Liver (tissue), 9 donors: ENCODE measurements around the gene TBRG4. TPM values are rescaled to one million over a fixed set of nuclear protein-coding genes. Genes with fewer than 3 reads are reported as not detected.
A peak's percentile ranks its signal among the peaks of the same experiment; 100 is the strongest.

Experiments used
- DNase-seq: peaks from one replicate; pipeline ENCODE4 v3.0.0-alpha.2; 2017; ENCODE audit warnings: low spot score
- H3K27ac ChIP-seq, 2 donors: one replicate each; pipeline ENCODE4 v1.7.0; 2013; ENCODE audit warnings: inconsistent platforms in 2 of 2, low read length in 2 of 2, control low read depth in 1 of 2, low read depth in 1 of 2, mild to moderate bottlenecking in 1 of 2
- H3K27me3 ChIP-seq, 4 donors: one replicate each; pipeline versions ENCODE4 v1.6.1 to v1.7.0; 2013; ENCODE audit warnings: low read length in 3 of 4, inconsistent platforms in 1 of 4, mild to moderate bottlenecking in 1 of 4, moderate library complexity in 1 of 4; ENCODE audit not compliant: control insufficient read depth in 4 of 4, insufficient read depth in 4 of 4
- H3K36me3 ChIP-seq, 4 donors: one replicate each; pipeline versions ENCODE4 v1.6.1 to v1.7.0; 2013; ENCODE audit warnings: low read length in 3 of 4, mild to moderate bottlenecking in 3 of 4, low read depth in 1 of 4, moderate library complexity in 1 of 4; ENCODE audit not compliant: control insufficient read depth in 4 of 4, insufficient read depth in 3 of 4
- H3K4me1 ChIP-seq, 4 donors: one replicate each; pipeline versions ENCODE4 v1.6.1 to v1.7.0; 2013; ENCODE audit warnings: low read length in 3 of 4, mild to moderate bottlenecking in 3 of 4, moderate library complexity in 1 of 4; ENCODE audit not compliant: control insufficient read depth in 4 of 4, insufficient read depth in 4 of 4
- H3K4me3 ChIP-seq, 3 donors: one replicate each; pipeline versions ENCODE4 v1.6.1 to v1.7.0; 2013; ENCODE audit warnings: low read length in 3 of 3, control low read depth in 1 of 3, low read depth in 1 of 3, mild to moderate bottlenecking in 1 of 3
- H3K9ac ChIP-seq, 2 donors: one replicate each; pipeline ENCODE4 v1.7.0; 2013; ENCODE audit warnings: low read length in 2 of 2, mild to moderate bottlenecking in 2 of 2, moderate library complexity in 2 of 2, control low read depth in 1 of 2, low read depth in 1 of 2
- H3K9me3 ChIP-seq, 4 donors: one replicate each; pipeline versions ENCODE4 v1.6.1 to v1.7.0; 2013; ENCODE audit warnings: low read length in 3 of 4; ENCODE audit not compliant: control insufficient read depth in 4 of 4
- CTCF ChIP-seq: fragments of 150-350 bp; IDR thresholded peaks from 2 replicates; pipeline ENCODE4 v1.5.1; 2017; ENCODE audit warnings: improper control_type of control experiment, low read depth, low read length; ENCODE audit not compliant: missing input control
- EGR1 ChIP-seq, 2 donors: IDR thresholded peaks; 2 replicates each; pipeline ENCODE4 v1.6.1; 2016 to 2018; ENCODE audit warnings: antibody characterized with exemption in 2 of 2, low read depth in 2 of 2
- FOXA1 ChIP-seq: IDR thresholded peaks from 2 replicates; pipeline ENCODE4 v1.6.1; 2016; ENCODE audit warnings: antibody characterized with exemption
- FOXA2 ChIP-seq: IDR thresholded peaks from 2 replicates; pipeline ENCODE4 v1.6.1; 2016; ENCODE audit warnings: antibody characterized with exemption
- GABPA ChIP-seq, 2 donors: IDR thresholded peaks in 1 of 2; conservative IDR thresholded peaks in 1 of 2; 2 replicates each; pipeline ENCODE4 v1.6.1; 2016; ENCODE audit warnings: antibody characterized with exemption in 2 of 2, mild to moderate bottlenecking in 1 of 2, moderate library complexity in 1 of 2
- HNF4A ChIP-seq, 2 donors: conservative IDR thresholded peaks; 2 replicates each; pipeline ENCODE4 v1.6.1; 2016; ENCODE audit warnings: antibody characterized with exemption in 2 of 2, mild to moderate bottlenecking in 2 of 2
- HNF4G ChIP-seq: IDR thresholded peaks from 2 replicates; pipeline ENCODE4 v1.6.1; 2016; ENCODE audit warnings: antibody characterized with exemption
- JUND ChIP-seq, 2 donors: IDR thresholded peaks; 2 replicates each; pipeline ENCODE4 v1.6.1; 2016; ENCODE audit warnings: antibody characterized with exemption in 2 of 2
- NR2F2 ChIP-seq: IDR thresholded peaks from 2 replicates; pipeline ENCODE4 v1.6.1; 2016; ENCODE audit warnings: antibody characterized with exemption
- RAD21 ChIP-seq, 2 donors: IDR thresholded peaks; 2 replicates each; pipeline ENCODE4 v1.6.1; 2016; ENCODE audit warnings: antibody characterized with exemption in 2 of 2, mild to moderate bottlenecking in 2 of 2
- REST ChIP-seq: IDR thresholded peaks from 2 replicates; pipeline ENCODE4 v1.6.1; 2016; ENCODE audit warnings: antibody characterized with exemption, mild to moderate bottlenecking
- RXRA ChIP-seq, 2 donors: IDR thresholded peaks; 2 replicates each; pipeline ENCODE4 v1.6.1; 2017 to 2018; ENCODE audit warnings: antibody characterized with exemption in 2 of 2, mild to moderate bottlenecking in 1 of 2
- TAF1 ChIP-seq: conservative IDR thresholded peaks from 2 replicates; pipeline ENCODE4 v1.6.1; 2016; ENCODE audit warnings: antibody characterized with exemption, mild to moderate bottlenecking
- YY1 ChIP-seq: IDR thresholded peaks from 2 replicates; pipeline ENCODE4 v1.6.1; 2016; ENCODE audit warnings: antibody characterized with exemption, mild to moderate bottlenecking
- ZBTB33 ChIP-seq: IDR thresholded peaks from 2 replicates; pipeline ENCODE4 v1.6.1; 2016; ENCODE audit warnings: antibody characterized with exemption
- WGBS: extraction: QIAGEN DNeasy Blood & Tissue Kit; methylation state at CpG from one replicate; pipeline ENCODE4 v1.1.7; 2013; 5-methylcytosine and 5-hydroxymethylcytosine counted together
- polyA plus RNA-seq, 2 donors: library from polyadenylated mRNA; stranded (reverse) in 1 of 2; unstranded in 1 of 2; fragments of 200-250 nt in 1 of 2; fragments of >200 nt in 1 of 2; fragmentation: Nextera tagmentation in 1 of 2; extraction: Ambion mirVana in 1 of 2; gene quantifications; one replicate each; pipeline versions ENCODE4 v1.2.1 to v1.2.3, GENCODE V29; 2013 to 2015
- total RNA-seq, 2 donors: library from RNA; depleted of rRNA; stranded (reverse); fragments of >200 nt; gene quantifications; one replicate each; pipeline ENCODE4 v1.2.3, GENCODE V29; 2014
- TF ChIP-seq, protein P1 (sequence below): IDR thresholded peaks from 2 replicates; pipeline ENCODE4 v1.6.1; 2016; ENCODE audit warnings: antibody characterized with exemption
- TF ChIP-seq, protein P2 (sequence below): IDR thresholded peaks from 2 replicates; pipeline ENCODE4 v1.6.1; 2016; ENCODE audit warnings: antibody characterized with exemption
- donor health status: healthy.
- donor health status: healthy.
- donor health status: healthy.
- donor health status: healthy.
- donor health status: healthy.

TBRG4 gene
- total and polyA plus RNA-seq, 4 donors: 30.3 to 47.6 (median 38.2) TPM

- Histone ChIP-seq H3K9ac (peak within 1 kb of the TSS in 1 of 2 donors; percentile 12), H3K36me3 (no peaks in the 10 kb centered on the region), H3K27ac (no peak within 1 kb of the TSS), H3K4me1 (no peaks in the 10 kb centered on the region), H3K4me3 (peak within 1 kb of the TSS in 1 of 3 donors; percentile 43), H3K27me3 (peaks cover 0 to 3% (median 1%) of the 10 kb centered on the region in 4 donors), H3K9me3 (no peaks in the 10 kb centered on the region)
- 16% methylated on average over 56 of the region's 56 CpGs for WGBS
- no peak for DNase-seq
- TF ChIP-seq, protein P1, sequence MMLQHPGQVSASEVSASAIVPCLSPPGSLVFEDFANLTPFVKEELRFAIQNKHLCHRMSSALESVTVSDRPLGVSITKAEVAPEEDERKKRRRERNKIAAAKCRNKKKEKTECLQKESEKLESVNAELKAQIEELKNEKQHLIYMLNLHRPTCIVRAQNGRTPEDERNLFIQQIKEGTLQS: no peak
Observed at GRCh38 chr7:45157653-45158401, 46.3 kb upstream of the TBRG4 start, which contains the start of gene RAMP3. TSS of gene RAMP3 (plus strand) at chr7:45157791. CDS start at chr7:45157829, 38 bp downstream.

- Histone ChIP-seq H3K27me3 (peaks cover 0 to 3% (median 1%) of the 10 kb centered on the region in 4 donors), H3K4me3 (peak overlapping the region in 1 of 3 donors; percentile 43), H3K4me1 (no peaks in the 10 kb centered on the region), H3K9ac (no peak overlapping the region), H3K36me3 (no peaks in the 10 kb centered on the region), H3K27ac (no peak overlapping the region), H3K9me3 (no peaks in the 10 kb centered on the region)
- no peak for DNase-seq
- whole genome bisulfite sequencing: 14% methylated on average over 14 of the region's 14 CpGs
- no peak for TF ChIP-seq TAF1
- no peak for TF ChIP-seq YY1
- no peak for TF ChIP-seq FOXA1
- no peak for TF ChIP-seq NR2F2
- TF ChIP-seq RAD21 (IDR thresholded peaks at IDR 0.05): no peak
- TF ChIP-seq FOXA2: no peak
- TF ChIP-seq JUND (IDR thresholded peaks at IDR 0.05): no peak
- TF ChIP-seq ZBTB33: no peak
- no peak for TF ChIP-seq HNF4A (conservative IDR thresholded peaks at IDR 0.05)
- no peak for TF ChIP-seq EGR1 (IDR thresholded peaks at IDR 0.05; ENCODE audit: low read depth in 2 of 2)
- TF ChIP-seq, protein P2, sequence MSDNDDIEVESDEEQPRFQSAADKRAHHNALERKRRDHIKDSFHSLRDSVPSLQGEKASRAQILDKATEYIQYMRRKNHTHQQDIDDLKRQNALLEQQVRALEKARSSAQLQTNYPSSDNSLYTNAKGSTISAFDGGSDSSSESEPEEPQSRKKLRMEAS: no peak
- no peak for TF ChIP-seq RXRA (IDR thresholded peaks at IDR 0.05)
Observed at GRCh38 chr7:45157286-45157652, 45.8 kb upstream of the TBRG4 start.

DNA sequence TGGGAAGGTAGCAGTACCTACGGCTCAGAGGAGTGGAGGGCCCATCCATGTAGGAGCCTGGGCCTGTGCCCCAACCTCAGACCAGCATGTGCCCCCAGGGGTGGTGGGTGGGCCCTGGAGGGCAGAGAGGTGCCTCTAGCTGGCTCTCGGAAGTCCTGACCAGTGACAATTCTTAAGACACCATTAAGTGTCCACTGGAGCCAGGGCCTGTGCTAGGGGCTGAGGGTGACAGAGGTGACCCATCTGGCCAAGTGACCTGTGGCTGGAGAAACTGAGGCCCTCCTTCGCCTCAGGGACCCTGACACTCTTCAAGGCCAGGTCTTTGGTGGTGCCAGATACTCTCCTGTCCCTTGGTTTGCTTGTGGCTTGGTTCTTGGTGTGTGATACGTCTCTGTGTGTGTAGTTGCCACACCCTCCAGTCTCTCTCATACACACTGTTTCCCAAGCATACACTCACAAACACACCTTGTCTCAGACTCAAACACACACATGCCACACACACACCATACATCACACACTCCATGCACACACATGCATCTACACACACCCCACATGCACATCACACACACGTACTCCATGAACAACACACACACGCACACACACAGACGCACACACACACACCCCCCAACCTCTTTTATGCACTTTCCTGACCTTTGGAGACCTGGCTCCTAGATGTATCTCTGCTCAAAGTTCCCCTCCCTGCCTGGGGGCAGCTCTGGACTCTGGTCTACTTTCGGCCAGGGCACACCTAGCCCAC is 45.2 kb upstream of the TBRG4 start:
- Histone ChIP-seq H3K27ac (no peak overlapping the region), H3K27me3 (peaks cover 0 to 3% (median 1%) of the 10 kb centered on the region in 4 donors), H3K4me1 (no peaks in the 10 kb centered on the region), H3K4me3 (peak overlapping the region in 1 of 3 donors; percentile 43), H3K36me3 (no peaks in the 10 kb centered on the region), H3K9ac (no peak overlapping the region), H3K9me3 (no peaks in the 10 kb centered on the region)
- 83% methylated on average over 8 of the region's 8 CpGs for WGBS
- DNase-seq: no peak
- no peak for TF ChIP-seq REST
- TF ChIP-seq CTCF: no peak
- TF ChIP-seq FOXA1: no peak
- TF ChIP-seq GABPA (IDR thresholded peaks at IDR 0.05 in 1 of 2, conservative IDR thresholded peaks at IDR 0.05 in 1 of 2): no peak
- no peak for TF ChIP-seq HNF4G
- no peak for TF ChIP-seq RAD21 (IDR thresholded peaks at IDR 0.05)
- no peak for TF ChIP-seq RXRA (IDR thresholded peaks at IDR 0.05)
- TF ChIP-seq, protein P2: no peak
- TF ChIP-seq TAF1: no peak
- TF ChIP-seq JUND (IDR thresholded peaks at IDR 0.05): no peak
- no peak for TF ChIP-seq EGR1 (IDR thresholded peaks at IDR 0.05; ENCODE audit: low read depth in 2 of 2)
- TF ChIP-seq, protein P1: no peak
